22Rv1 (cell line): Measurements from ENCODE around the gene C1QTNF2.

Source experiments
- ZFX ChIP-seq: fragments of 450-650 bp; IDR thresholded peaks from 2 replicates; pipeline ENCODE4 v1.6.1; 2017; ENCODE audit warnings: antibody characterized with exemption, borderline replicate concordance
- TF ChIP-seq, protein P1 (sequence below): fragments of 450-650 bp; IDR thresholded peaks from 2 replicates; pipeline ENCODE4 v1.5.1; 2017; ENCODE audit warnings: mild to moderate bottlenecking

DNA sequence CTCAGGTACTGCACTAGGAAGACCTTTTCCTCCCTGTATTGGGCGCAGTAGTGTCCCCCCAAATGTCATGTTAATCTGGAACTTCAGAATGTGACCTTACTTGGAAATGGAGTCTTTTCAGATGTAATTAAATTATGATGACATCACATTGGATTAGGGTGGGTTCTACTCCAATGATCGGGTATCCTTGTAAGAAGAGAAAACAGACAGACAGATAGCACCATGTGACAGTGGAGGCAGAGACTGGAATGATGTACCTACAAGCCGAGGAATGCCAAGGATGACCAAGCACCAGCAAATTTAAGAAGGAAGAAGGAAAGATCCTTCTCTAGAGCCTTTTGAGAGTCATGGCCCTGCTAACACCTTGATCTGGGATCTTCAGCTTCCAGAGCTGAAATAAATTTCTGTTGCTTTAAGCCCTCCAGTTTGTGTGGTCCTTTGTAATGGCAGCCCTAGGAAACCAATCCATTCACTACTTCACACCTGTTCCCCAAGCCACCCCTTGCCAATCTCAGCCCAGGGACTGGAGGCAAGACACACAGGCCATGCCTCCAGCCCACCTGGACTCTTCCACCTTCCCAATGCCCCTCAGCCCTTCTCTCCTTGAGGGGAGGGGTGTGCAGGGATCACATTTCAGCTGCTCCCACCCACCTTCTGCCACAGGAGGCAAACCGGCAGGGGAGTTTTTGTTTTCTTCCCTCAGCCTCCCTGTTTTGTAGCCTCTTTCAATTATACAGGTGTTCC is 59.7 kb downstream of the C1QTNF2 start:
- TF ChIP-seq, protein P1, sequence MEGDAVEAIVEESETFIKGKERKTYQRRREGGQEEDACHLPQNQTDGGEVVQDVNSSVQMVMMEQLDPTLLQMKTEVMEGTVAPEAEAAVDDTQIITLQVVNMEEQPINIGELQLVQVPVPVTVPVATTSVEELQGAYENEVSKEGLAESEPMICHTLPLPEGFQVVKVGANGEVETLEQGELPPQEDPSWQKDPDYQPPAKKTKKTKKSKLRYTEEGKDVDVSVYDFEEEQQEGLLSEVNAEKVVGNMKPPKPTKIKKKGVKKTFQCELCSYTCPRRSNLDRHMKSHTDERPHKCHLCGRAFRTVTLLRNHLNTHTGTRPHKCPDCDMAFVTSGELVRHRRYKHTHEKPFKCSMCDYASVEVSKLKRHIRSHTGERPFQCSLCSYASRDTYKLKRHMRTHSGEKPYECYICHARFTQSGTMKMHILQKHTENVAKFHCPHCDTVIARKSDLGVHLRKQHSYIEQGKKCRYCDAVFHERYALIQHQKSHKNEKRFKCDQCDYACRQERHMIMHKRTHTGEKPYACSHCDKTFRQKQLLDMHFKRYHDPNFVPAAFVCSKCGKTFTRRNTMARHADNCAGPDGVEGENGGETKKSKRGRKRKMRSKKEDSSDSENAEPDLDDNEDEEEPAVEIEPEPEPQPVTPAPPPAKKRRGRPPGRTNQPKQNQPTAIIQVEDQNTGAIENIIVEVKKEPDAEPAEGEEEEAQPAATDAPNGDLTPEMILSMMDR: no peak
- TF ChIP-seq ZFX: no peak
